Measurements from ENCODE around the gene ROR1.

The ROR1 gene

DNA sequence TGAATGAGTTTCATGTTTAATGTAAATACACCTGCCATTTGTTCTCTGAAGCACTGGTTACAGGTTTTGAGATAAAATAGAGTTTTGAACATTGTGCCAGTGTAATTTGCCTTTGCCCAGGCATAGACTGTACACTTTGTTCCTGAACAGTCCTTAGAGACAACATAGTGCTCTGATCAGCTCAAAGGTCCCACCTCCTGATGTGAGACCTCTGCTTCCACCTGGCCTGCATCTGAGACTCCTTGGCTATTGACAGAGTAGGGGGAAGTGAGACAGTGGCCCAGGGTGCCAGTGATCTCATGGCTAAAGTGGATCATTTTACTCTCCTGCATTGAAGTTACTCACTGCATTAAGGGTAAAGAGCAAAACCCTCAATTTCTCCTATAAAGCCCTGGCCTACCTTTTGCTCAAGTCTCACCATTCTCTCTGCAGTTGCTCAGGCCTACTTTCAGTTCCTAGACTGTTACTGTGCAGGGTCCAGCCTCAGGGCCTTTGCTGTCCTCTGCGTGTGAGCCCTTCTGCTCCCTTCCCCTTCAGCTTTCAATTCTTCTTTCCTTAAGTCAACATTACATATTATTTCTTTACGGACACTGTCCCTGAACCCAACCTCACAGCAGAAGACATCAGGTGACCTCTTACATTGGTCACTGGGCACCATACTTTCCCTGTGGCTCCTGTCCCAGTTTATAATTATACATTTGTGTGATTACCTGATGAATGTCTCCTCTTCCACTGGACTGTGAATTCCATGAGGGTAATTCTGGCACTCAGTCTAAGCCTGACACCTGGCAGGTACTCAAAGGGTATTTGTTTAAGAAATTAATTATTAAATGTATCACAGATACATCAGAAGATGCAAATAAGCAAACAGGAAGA, 142.9 kb downstream of the ROR1 start:
- no peak for DNase-seq

DNA sequence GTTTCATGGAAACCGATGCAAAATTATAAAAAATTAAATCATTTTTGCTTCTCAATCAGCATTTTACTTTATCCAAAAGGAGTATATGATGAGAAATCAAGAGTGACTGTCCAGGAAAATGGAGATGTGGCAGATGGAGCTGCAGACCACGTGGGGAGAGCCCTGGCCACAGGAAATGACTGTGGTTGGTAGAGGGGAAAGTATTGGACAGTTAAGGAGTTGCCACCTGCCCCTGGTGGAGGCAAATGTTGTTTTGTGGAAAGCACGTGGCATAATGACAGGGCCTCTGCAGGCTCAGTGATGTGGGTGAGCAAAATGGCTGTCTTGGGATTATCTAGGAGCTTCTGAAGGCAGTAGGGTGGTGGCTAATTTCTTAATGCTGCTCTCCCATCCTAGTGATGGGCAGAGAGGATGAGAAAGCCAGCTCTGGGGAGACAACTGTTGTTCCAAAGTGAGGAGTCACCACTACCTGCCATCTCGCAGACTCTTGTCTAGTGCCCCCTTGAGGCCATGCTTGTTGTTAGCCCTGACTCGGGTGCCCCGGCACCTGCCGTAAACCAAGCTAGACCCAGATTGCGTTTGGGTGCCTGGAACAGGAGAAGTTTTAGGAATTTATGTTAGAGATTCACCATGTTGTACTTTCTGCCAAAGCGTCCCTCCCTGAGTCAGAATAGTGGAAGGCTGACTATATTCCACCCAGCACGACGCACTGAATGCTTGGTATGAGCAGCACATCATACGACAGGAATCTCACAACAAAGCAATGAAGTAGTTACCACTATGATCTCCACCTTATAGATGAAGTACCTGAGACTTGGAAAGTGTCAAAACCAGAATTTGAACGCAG, 144.0 kb downstream of the ROR1 start:
- no peak for DNase-seq

DNA sequence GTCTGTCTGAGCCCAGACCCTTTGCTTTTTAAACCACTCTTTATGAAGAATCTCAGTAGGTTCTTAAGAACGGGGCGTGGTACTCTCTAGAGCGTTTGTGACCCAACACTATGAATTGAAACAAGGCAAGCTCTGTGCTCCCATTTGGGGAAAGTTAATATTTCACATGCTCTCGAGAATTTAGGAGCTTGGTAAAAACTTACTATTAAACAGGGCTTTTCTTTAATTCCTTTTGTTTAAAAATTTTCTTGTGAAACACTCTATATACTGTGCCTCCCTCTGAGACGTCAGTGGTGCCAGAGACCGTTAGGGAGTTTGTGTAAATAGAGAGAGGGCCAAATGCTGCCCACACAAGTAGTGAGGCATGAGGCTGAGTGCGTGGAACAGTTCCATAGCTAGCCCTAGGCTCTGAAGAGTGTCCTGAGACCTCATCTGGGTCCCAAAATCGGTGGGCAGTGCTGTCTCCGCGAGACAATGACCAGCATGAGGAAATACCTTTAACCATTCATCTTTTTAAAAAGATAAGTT, 144.7 kb downstream of the ROR1 start:
- DNase-seq: no peak

DNA sequence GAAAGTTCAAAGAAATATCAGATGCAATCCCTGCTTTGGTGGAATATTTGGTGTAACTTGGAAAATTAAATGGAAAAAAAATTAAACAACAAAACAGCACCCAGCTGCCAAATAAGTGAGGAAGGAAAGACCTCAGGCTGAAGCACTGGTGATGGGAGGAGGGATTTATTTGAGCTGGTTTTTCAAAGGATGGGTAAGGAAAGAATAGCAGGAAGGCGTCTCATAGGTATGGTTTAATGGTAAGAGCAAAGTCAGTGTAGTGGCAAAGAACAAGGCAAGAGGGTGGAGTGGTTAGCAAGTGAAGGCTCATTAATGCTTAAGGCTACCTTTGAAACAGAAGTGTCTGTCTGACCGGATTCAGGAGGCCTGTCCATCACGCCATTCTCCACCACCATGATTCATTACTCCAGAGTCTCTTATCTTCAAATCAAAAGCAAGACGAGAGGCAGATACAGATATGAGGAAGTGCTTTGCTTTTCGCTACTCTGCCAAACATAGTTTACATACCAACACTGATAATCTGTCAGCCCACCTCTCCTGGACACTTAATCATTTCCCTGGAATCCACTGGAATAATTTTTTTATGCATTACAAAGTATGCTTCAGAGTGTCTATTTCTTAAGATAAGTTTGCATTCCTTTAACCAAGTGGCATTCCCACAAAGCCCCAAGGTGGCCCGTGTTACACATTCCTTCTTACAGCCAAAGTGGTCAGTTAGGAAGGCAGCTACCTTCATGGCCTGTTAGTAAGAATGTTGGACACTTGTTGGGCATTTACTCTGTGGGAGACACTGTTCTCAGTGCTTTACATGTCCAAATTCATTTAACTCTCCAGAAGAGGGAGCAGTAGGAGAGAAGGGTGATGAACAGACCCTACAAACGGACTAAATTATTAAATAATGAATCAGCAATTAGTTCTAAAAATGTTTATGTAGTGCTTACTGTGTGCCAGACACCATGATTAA, 146.6 kb downstream of the ROR1 start:
- DNase-seq: no peak

DNA sequence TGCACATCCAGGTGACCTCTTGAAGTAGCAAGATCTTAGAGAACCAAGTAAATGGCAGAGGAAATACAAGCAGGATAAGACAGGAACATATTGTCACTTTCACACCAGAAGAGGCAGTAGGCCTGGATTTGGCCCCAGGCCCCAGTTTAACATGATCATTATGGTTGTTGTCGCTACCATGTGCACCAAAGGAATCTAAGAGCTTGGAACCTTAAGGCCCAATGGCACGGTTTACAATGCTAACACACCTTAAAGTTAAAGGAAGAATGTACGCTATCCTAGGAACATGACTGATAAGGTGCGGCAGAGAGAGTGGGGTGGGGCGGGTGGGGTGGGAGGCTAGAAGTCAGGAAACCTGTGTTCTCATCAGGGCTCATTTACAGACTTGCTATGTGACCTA, 147.5 kb downstream of the ROR1 start:
- no peak for DNase-seq

DNA sequence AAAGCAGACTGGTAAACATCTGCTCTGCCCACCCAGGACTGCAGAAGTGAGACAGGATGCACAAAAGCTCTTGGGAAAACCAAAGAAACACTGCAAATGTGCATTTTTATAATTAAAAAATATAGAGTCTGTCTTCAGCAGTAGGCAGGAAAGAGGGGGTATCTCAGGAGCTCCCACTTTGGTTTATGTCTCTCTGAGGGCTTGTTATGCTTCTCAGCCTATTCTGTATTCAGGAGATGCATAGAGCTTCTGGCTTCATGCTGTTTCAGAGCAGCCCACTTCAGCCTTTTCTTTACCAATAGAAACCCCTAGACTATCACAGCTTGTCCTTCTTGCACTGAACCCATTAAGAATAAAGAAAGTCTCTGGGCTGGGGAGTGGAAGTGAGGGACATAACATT, 148.0 kb downstream of the ROR1 start:
- no peak for DNase-seq

DNA sequence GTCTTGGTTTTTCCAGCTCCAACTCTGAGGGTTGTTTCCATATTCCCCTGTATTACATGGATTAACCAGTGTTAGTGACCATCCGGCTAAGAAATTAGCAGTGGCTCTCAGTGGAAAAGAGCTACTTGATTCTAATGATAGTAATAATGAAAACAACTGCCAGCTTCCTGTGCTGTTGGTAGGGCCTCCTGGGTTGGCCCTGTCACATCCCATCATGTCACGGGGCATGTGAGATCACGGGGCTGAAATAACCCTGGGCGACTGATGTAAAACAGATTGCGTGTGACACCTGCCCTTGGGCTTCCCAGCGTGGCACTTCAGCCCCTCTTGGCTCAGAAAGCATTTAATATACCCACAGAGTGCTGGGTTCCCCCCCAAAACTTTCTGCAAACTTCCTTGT, 149.0 kb downstream of the ROR1 start:
- DNase-seq: no peak

DNA sequence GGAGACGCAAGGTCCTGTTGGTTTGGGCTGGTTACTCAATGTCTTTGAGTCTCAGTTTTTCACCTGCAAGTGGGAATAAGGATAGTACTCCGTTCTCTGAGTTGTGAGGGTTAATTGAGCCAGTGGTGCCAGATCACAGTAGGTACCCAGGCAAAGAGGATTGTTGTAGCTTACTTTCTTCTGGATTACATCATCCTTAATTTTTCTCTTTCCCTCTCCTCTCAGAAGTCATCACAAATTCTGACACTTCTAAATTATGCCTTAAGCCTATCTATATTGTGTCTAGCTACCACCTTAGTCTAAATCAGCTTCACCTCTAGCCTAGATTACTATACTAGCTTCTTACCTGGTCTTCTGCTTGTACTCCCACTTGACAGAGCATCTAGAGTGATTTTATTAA, 149.5 kb downstream of the ROR1 start:
- DNase-seq: no peak

DNA sequence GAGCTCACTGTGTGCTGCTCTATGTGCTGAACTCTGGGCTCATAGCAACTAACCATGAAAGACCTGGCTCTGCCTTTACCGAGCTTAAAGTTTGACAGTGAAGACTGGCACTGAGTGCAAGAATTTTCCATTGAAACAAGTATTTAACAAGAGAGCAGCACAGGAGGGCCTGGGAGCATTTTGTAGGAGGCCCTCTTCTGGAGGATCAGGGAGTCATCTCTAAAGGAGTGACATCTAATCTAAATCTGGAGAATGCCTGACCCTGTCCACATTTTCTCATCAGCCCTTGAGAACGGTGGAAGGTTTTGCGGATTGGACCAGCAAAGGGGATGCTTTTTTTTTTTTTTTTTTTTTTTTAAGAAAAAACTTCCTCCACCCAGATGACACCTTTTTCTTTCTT, 150.8 kb downstream of the ROR1 start:
- no peak for DNase-seq

DNA sequence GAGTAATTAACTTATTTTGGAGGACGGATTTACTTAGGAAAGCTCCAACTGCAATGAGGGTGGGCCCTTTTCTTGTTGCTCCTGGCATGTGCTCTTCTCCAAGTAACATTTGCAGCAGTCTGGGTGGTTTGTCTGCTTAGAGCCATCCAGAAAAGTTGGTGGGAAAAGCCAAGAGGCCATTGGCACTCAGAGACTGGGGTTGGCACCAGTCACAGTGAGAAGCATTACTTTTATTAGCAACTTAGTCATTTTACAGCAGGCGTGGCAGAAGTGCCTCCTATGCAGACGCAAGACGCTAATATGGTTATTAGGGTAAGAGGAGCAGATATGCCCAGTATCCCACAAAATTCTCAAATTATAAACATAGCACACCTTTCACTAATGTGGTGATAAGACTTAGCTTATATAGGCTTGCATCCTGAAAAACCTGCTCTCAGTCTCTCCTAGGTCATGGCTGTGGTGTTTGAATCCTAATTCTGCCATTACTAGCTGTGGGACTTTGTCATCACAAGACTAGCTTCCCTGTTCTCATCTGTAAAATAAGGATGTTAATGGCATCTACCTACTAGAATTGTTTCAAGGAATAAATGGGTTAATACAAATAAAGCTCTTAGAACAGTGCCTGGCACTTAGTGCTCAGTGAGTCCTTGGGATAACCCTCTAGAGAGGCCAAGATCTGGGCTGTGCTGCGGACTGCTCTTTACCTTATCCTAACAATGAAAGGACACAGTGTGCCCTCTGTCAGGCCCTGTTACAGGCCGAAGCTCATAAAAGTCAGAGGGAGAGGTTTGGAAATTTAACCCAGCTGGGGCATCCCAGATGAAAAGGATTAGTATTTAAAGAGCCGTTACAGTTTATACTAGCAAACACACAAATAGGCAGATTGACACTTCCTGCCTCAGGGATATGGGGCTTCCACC, 154.6 kb downstream of the ROR1 start:
- DNase-seq: no peak

DNA sequence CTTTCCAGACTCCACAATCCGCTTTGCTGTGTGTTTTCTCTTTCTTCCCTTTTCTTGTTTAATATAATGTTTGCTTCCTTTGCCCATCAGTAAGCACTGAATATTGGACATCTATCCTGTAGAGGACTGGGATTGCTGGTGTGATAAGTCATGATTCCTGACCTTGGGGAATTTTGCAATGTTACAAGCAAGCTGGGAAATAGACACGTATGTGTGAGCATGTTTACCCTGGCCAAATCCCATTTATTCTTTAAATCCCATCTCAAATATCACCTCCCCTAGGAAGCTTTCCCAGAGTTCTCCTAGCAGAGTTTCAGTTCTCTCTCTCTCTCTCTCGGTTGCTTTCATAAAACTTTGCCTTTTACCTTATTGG, 155.3 kb downstream of the ROR1 start:
- no peak for DNase-seq

DNA sequence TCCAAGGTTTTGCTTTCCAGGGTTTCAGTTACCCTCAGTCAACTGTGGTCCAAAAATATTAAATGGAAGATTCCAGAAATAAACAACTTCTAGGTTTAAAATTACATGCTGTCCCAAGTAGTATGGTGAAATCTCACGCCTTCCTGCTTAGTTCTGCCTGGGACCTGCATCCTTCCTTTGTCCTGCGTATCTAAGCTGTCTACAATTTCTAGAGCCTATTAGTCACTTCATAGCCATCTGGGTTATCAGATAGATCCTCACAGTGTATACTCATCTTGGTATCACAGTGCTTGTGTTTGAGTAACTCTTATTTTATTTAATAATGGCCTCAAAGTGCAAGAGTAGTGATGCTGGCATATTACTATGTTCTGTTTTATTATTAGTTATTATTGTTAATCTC, 157.7 kb downstream of the ROR1 start:
- DNase-seq: no peak

DNA sequence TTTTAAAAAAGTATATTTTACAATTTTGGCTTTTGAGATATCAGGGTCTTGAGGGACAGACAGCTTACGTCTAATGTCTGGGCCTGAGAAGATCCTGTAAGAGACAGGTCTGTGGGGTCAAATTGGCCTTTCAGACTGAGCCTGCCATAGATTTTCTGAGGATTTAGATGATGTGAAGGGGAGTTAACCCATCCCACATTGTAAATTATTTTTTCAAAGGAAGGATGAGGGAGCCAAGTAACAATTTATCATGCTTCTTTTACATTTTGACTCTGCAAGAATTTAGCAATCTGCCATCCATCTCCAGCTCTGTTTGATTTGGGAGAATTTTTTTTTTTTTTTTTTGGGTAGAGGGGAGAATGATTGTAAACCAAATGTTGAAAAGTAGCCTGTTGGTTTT, 160.9 kb downstream of the ROR1 start:
- DNase-seq: no peak

DNA sequence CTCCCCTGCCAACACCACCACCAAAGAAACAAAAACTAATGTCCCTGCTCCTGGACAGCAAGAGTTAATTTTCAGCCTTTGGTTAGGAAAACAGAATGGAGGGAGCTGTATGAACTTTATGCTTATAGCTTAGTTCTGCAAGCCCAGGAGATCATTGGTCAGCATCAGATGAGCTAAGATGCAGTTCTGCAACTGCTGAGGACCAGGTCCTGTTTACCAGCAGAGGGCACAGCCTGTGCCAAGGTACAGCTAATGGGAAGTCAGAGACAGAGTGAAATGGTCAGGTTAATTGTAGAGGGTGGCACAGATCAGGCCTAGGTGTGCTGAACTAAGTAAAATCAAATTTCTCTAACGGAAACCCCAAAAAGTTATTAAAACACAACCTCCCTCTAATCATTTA, 161.3 kb downstream of the ROR1 start:
- DNase-seq: no peak

DNA sequence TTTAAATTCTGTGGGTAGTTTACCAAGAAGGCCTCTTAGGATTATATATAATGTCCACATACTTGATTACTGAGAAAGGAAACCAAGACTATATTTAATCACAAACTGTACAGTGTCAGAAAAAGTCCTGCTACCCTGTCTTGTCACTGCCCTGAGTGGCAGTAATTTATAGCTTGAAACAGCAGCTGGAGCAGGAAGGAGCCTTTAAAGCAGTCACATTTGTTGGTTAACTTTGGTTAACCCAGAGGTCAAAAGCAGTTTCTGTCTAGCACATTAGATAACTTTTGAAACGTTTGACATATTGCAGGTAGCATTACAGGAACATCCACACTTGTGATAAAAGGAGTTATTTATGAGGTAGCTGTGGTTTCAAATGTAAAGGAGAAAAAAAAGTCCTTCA, 161.7 kb downstream of the ROR1 start:
- no peak for DNase-seq

DNA sequence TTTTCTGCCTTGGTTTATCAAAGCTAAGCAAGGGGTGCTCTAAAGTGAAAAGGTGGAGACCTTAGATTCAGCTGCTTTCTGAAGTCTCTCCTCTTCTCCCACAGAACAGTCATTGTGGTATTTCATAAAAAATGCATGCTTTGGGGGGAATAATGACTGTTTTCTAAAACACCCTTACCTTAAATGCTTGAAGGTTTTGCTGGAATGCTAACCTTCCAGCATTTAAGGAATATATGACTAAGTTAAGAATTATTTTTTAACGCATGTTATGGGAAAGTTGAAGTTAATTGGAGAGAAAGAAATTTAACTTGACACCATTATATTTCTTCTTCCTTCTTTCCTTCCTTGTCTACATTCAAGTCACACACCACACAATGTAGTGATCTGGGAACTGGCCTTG, 162.5 kb downstream of the ROR1 start:
- no peak for DNase-seq

DNA sequence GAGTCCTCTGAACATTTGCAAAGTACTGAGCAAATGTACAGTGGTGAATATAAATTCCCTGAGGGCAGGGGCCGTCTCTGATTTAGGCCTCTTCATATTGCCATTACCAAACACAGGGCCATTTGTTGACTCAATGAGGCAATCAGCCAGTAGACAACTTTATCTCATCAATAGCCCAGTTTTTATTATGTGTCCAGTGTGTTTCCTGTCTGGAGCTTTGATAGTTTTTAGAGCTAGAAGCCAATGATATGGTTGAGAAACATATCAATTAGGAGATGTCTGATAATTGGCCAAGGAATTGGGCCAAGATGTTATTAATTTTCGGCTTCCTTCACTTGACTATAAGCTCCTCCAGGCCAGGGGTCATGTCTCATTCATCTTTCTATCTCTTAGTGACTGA, 163.0 kb downstream of the ROR1 start:
- no peak for DNase-seq

DNA sequence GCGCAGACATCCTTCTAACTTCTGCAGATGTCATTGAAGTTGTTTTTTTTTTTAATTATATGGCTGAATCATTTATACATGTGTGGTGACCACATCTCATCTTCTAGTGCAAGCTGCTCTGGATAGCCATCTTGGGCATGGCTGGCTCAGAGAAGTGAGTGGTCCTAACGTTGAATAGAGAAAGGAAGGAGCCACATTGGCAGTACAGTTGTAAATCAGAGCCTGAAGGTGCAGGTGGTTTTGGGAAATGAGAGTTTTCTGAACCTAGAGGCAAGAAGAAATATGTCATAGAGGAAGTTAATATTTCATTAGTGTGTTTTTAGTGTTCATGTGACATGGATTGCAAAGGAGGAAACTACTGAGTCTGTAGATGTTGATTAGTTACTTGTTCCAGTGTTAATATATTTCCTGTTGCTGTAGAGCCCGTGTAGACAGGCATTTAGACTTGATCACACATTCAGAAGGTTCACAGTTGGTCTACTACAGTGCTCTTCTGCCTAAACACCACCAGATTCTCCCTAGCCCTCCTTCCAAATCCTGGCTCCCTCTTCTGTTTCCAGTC, 163.7 kb downstream of the ROR1 start:
- DNase-seq: no peak

DNA sequence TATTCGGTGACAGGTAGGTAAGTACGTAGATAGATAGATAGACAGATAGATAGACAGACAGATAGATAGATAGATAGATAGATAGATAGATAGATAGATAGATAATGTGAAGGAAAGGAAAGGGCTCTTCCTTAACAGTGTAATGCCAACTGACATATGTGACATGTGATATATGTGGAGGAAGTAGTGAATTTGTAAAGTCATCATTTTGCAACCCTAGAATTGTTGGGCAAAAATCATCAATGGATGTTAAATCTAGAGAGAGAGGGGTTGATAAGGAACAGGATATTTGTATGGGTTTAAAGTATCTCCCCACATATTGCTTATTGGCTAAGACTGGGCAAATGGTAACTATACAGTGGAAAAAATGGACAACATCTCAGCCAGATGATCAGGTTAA, 166.6 kb downstream of the ROR1 start:
- DNase-seq: no peak

DNA sequence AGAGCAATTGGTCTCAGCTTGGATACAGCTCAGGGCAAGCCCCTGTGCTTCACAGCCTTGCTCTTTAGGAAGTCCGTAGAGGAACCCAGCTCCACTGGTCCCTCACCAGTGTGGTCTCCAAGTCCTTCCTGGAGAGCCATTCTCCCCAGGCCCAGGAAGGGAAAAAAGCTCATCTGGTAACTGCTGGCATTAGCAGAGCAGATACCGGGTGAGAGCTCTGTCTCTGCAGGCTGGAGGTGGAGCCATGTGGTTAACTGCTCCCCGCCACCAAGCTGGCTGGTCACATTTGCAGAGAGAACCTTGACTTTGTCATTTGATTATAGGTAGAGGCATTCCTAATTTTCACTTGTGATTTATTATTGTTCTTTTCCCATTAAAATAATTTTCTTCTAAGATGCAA, 169.6 kb downstream of the ROR1 start:
- DNase-seq: no peak

DNA sequence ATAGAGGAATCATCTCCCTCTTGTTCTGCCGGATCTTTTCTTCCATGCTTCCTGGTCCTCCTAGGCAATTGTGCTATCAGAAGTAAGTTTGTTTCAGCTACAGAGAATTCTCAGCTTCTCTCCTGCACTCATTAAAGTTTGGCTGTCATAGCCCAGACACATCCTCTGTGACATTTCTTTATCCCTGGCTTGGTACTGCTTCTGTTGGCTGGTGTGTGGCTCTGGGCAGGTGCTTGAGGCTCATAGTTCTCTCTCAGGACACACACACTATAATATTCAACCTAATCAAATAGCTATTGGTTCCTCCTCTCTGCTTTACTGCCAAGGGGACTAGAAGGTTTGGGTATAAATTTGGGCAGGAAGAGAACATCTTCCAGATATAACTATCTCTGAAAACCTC, 172.1 kb downstream of the ROR1 start:
- DNase-seq: no peak
